DMS153 treated with DMSO at 0.1 percent for 48 hours (cell line): ENCODE data around the gene PLA2G6.
"Not testable (repeated sequence)": the region's sequence is repeated elsewhere in the genome, so short reads cannot be mapped to it uniquely, and the experiment has no call there.

Experiments used
- DNase-seq: peaks from one replicate; lab custom pipeline; 2025; ENCODE audit not compliant: unreplicated experiment; lab: John Stamatoyannopoulos, UW

The PLA2G6 gene

DNA sequence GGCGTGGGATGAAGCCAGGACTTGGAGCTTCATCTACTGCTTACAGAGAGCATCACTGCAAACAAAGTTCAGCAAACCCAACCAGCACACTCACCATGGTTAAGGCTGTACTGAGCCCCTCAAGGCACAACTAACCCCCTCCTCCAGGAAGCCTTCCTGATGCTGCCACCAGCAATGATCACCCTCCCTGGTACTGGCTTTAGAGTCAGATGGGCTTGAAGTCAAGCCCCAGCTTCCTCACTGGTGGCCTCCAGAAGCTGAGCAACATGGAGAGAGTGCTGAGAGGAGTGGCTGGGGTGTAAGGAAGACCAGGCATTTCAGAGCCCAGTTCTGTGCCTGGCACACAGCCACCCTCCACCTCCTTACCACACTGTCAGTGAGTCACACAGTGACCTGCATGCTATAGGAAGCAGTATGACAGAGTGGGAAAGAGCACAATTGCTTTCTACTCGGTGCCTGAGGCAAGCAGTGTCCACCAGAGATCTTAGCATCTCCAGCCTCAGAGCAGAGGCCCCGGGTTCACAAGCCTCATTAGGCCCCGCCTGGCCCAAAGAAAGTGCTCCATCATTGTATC lies 46.4 kb downstream of the PLA2G6 start:
- no peak for DNase-seq

DNA sequence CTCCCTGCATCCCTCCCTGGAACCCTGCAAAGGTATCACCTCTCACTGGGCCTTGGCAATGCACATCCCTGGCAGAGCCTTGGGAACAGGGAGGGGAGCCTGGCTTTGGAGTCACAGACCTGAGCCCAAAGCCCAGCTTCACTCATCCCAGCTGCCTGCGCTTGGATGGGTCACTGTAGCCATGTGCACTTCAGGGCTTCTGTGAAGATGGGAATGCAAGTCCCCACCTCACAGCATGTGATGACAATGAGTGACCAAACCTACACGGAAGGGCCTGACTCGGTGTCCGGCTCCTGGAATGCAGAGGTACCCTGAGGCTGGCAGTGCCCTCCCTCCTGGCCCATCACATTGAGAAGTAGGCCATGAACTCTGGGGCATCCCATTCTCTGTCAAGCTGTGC lies 48.3 kb downstream of the PLA2G6 start:
- DNase-seq = no peak

DNA sequence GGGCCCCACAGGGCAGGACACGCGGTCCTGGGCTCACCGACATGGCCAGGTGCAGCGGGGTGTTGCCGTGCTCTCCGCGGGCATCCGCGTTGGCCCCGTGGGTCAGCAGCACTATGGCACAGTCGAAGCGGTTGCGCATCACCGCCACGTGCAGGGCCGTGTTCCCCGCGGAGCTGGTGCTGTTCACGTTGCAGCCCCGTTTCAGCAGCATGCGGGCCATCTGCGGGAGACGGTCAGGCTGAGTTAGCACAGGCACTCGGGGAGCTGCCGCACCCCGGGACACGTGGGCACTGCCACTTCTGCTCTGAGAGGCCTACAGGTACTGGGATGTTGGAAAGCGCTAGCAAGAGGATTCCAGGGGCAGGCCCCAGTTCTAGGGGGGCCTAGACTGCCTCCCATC lies 48.8 kb downstream of the PLA2G6 start:
- no peak for DNase-seq

DNA sequence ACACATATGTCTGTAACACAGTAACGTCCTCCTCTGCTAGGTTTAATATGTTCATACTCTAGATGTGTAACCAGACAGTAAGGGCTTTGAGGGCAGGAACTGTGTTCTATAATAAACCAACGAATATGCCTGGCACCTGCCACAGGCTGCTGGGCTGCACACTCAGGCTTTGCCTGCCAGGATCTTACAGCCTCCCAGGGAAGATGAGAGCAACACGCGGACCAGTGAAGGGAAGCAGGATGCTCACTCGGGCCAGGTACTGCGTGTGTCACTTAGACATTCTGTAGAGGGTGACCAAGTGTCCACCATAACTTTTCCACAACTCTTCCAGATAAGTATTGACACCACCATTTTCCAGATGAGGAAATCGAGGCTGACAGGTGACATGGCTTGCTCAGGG lies 49.5 kb downstream of the PLA2G6 start:
- no peak for DNase-seq

DNA sequence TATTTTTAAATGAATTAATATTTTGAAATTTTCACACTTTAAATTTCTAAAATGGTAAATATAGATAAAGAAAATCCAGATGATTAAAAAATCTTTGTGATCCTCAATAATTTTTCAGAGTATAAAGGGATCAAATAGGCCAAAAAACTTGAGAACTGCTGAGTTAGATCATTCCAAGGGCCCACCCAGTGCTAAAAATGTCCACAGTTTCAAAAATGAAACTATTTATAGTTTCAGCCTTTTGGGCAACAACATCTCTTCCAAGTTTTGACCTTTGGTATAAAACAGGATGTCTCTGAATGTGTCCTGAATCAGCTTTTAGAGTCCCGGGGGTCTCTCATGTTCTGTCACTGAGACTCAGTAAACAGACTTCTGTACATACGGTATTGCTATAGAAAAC lies 50.2 kb downstream of the PLA2G6 start:
- no peak for DNase-seq

DNA sequence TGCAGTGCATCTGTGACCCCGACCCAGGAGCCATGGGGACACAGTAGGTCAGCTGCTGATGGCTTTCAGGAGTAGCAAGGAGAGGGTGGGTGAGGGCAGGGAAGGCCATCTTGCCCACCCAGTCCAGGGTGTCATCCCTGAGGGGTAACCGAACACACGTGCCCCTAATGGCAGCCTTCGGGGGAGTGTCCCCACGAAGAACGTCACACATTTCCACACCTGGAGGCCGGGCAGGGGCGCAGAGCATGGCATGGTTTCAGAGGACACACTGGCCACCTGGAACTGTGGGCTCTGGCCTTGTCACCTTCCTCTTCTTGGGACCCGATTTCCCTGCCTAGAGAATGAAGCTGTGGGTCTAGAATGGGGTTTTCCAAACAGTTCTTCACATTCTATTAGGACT lies 51.8 kb downstream of the PLA2G6 start:
- no peak for DNase-seq

DNA sequence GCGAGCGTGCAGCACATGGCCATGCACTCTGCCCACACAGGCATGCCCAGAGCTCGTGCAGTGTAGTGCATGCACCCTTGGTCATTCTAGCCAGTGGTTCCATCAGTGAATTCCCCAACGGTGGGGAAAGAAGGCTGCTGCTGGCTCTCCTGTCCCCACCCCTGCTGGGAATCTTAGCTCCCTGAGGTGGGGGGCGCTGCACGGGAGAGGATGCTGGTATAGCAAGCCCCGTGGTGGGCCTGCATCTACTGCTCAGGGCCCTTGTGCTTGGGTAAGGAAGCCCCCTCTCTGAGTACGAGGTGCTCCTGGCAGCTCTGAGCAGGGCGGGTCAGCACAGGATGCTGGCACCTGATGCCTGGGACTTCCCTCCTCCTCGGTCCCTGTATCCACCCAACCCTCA lies 52.6 kb downstream of the PLA2G6 start:
- no peak for DNase-seq

DNA sequence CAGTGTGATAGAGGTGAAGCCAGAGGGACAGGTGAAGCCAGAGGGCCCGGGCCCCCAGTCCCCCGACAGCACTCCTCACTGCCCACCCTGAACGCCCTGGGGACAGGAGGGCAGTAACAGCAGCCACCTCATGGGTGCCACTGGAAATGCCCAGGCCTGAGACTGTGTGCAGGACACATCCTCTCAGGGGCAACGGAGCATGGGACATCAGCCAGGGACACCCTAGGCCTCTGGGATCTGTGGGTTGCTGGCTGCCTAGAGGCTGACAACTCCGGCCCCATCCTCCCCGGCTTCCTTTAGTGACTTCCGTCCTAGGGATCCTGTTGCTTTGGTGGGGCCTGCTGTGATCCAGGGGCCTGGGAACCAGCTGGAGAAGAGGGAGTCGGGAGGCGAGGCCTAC lies 53.8 kb downstream of the PLA2G6 start:
- no peak for DNase-seq

DNA sequence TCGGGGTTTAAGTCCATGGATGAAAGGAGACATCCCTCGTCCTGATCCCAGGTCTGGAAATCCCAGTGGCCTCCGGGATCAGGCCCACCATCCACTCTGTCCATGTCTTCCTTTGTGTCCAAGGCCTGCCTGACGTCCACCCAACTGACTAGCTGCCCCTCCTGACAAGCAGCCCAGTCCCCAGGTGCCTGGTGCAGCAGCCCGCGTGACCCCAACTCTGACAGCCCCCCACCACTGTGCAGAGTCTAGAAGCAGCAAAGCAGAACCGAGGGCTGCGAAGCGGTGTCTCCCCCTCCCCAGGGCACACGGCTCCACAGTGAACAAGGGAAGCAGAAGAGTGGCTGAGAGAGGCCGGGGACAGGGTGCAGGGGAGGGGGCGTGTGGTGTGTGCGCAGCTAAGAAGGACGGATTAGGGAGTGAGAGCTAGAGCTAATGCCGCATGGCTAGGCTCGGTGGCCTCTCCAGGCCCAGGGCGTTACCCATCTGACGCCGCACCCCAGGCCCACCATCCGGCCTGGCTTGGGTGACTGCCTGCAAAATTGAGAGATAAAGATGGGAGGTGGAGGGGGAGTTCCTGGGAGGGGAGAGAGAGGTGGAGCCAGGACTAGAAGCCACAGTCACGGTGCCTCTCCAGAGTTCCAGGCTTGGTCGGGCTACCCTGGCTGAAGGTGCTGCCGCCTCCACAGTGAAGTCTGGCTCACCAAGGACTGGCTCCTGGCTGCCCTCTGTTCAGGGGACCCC lies 54.5 kb downstream of the PLA2G6 start:
- DNase-seq = no peak

DNA sequence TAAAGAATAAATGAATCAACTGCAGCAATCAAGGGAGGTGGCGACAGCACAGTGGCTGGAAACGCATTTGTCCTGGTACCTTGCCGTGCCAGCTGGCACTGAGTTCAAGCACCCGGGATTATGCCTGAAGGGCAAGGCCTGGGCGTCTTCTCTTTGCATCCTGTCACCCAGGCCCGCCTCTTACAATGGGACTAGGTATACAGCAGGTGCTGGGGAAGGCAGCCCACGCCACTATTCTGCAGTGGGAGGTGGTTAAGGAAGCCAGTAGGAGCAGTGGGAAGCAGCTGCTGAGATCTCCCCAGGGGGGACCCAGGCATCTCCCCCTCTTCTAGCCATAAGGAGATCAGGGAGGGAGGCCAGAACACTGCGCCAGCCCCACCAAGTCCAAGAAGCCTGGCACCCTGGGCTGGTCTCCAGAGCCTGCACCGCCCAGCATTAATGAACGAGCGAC lies 55.9 kb downstream of the PLA2G6 start:
- no peak for DNase-seq

DNA sequence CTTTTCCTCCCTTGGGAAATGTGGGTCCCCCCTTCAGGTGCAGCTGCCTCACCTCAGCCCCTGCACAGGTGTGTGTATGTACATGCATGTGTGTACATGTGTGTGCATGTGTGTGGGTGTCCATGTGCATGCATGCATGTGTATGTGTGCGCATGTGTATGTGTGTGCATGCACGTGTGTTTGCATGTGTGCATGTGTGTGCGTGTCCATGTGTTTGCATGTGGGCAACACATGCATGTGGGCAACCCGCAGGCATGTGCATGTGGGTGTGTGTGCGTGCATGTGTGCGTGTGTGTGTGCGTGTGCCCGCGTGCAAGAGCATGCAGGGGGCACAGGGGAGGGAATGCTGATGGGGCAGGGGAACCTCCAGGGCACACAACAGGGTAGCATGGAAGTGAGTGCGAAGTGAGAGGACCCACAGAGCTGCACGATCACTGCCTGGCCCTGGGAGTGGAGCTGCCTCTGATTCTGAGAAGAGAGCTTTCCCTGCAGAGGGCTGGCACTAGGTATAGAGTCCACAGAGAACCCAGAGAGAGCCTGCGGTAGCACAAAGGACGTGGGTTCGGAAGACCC lies 56.5 kb downstream of the PLA2G6 start:
- no peak for DNase-seq

DNA sequence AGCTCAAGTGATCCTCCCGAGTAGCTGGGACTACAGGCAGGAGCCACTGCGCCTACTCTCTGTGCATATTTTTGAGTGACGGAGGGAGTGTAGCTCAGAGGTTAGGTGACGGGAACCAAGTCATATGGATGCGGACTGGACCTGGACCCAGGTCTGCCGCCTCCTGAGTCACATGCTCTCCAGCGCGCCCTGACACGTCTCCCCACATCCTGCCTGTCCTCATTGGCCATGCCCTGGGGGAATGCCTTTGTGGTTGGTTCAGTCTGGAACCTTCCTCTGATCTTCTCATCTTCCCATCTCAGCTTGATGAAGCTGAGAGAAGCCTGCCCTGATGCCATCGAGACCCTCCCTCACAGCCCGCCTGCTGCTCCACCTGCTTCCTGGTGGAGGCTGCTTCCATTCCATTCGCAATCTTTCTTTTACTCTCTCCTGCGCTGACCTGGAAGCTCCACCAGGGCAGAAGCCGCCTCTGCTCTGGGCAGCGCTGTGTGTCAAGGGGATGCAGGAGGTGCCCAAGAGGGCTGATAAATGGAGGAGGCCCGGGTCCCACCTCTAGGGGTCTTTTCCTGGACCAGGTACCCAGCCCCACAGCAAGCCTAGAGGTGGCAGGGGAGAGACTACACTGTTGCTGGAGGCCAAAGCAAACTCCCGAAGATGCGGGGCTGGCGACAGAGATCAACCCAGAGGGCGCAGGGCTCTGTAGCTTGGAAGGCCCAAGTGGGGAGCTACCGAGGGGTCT lies 57.2 kb downstream of the PLA2G6 start:
- no peak for DNase-seq

DNA sequence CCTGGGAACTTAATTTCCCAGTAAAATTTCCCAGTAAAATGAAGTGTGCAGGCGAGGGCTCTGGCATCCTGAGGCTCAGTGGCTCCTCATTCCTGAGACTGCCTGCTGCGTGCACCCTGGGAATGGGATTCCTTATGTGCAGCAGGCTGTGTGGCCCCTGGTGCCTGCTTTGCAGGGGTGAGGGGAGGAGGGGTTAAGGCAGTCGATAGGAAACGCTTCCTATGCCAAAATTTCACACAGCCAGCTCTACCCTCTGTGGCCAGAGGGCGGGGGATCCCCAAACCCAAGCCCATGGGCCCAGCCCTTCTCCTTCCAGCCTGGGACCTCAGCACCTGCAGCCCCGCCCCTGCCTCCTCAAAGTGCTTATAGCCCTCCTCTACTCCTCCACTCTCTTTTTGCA lies 59.0 kb downstream of the PLA2G6 start:
- no peak for DNase-seq

DNA sequence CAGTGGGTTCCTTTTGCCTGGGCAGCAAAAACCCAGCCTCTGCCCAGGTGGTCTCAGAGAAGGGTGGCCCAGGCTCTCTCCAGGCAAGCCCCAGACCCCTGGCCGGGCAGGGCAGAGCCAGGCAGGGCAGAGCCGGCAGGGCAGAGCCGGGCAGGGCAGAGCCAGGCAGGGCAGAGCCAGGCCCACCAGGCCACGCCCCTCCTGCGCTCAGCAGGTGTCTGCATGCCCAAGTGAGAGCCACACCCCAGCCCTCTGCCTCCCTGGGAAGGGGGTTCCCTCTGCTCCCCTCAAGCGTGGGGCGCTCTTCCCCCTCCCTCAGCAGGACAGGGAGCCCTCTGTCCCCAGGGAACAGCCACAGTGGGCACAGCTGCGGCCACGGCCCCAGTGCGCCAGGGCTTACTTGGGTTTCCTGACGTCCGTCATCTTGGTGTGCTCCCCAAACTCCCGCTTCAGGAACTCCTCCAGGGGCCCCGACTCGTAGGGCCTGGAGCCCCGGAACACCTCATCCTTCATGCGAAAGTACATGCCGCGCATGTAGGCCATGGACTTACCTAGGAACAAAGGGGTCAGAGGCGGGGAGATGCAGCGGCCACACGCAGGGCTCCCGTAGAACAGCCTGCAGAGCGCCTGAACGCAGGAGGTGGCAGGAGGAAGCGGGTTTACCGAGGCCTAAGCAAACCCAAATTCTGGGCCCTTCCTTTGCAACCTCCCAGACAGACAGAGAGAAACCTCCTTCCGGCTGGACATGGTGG lies 61.1 kb downstream of the PLA2G6 start:
- DNase-seq = no peak

DNA sequence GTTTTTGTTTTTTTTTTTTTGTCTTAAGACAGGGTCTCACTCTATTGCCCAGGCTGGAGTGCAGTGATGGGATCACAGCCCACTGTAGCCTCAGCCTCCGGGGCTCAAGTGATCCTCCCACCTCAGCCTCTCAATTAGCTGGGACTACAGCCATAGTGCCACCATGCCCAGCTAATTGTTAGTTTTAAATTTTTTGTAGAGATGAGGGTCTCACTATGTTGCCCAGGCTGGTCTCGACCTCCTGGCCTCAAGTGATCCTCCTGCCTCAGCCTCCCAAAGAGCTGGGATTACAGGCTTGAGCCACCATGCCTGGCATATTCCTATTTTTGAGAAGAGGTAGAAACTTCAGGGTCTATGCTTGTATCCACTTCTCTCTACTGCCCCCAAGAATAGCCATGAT lies 62.9 kb downstream of the PLA2G6 start:
- DNase-seq = not testable (repeated sequence)

DNA sequence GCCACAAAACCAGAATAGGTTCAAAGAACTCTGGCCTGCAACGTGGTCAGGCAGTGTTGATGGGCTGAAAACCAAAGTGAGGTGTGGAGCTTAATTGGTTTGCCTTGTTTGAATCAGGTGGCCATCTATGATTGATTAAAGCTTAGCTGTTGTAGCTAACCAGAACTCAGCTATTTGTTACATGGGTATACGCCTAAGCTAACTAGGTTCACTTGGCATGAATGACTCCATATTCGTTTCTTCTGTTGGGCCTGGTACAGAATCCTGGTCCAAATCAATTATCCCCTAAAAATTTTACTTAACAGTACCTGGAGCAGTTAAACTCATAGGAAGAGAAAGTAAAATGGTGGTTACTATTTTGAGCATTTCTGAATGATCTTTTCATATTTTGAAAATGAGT lies 63.4 kb downstream of the PLA2G6 start:
- no peak for DNase-seq

DNA sequence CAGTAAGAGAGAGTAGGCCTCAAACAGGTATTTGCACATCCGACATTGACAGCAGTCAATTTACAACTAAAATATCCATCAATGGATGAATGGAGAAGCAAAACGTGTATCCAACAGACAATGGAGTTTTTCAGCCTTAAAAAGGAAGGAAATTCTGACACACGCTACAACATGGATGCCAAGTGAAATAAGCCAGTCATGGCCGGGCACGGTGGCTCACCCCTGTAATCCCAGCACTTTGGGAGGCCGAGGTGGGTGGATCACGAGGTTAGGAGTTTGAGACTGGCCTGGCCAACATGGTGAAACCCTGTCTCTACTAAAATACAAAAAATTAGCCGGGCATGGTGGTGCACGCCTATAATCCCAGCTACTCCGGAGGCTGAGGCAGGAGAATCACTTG lies 64.1 kb downstream of the PLA2G6 start:
- not testable (repeated sequence) for DNase-seq

DNA sequence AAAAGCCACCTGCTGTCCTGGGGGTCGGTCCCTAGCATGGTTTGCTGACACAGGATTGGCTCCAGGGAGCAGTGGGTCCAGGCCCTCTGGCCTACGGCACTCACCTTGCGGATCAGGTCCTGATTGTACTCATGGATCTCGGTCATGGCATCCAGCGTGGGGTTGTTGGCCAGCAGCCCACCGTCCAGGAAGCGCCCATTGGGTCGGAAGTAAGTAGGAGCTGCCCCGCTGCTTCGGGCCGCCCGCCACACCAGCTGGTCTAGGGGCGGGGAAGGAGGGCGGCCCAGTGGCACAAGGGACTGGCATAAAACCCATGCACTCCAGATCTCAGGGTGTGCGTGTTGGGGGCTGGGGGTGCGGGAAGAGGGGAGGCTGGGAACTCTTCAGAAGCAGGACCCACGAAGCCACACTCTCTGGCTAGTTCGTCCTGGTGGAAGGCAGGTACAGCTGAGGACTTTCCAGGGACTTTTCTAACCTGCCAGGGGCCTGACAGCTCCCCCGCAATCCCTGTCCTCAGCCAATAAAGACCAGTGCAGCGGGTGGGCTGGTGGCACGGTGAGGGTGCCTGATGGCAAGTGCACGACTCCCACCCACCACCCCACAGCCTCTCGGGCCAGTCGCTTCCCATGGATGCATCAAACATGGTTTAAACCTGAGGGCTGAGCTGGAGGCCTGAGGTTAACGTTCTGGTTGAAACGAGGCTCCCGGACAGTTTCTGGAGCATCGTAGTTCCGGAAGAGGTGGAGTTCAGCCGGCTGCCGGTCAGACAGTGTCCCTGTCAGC lies 66.0 kb downstream of the PLA2G6 start:
- no peak for DNase-seq

DNA sequence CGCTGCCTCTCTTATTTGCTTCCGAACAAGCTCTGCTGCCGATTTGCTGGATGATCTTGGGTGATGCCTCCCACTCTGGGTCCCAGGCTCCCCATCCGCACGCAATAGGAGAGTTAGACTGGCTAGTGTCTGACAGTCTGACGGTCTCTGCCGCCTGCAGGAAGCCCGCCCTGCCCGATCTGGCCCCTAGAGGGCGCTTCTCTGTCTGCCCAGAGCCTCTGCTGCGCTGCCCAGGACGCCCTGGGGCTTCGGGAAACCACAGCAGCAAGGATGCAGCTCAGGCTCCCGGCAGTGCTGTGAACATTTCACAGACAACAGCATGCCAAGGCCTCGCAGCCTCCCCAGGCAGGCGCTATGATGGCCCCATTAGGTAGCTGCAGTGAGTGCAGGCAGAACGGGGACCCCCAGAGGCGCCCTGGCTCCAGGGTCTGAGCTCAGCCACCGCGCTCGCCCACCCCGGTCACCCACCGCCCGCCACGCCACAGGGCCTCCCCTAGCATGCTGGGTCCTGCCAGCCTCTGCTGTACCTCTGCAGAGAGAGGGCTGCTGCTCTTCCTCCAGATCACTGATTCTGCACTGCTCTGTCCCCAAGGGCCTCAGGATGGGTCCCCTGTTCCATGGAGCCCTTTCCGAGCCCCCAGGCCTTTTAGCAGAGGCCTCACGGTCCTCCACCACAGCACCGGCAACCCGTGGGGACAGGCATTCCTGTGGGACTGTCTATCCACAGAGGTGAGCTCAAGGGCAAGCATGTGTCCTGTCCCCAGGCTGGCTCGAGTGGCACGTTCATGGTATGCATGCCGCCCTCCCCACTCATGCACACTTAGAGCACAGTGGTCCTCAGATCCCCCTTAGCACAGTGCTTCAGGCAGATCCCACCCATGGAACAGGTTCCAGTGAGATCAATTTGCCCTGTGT lies 66.9 kb downstream of the PLA2G6 start:
- peak; percentile 76 for DNase-seq
